WERI-Rb-1 (cell line): ENCODE measurements around the gene MAMDC2.
A peak's percentile ranks its signal among the peaks of the same experiment; 100 is the strongest.

Experiments used
- DNase-seq: peaks from one replicate; pipeline ENCODE4 v3.0.0-alpha.2; 2020
- H3K27ac ChIP-seq: fragments of 250-450 bp; sonication (Bioruptor Pico); 2 replicates; pipeline ENCODE4 v1.5.1; 2020; ENCODE audit warnings: mild to moderate bottlenecking, moderate library complexity
- H3K27me3 ChIP-seq: fragments of 250-450 bp; sonication (Bioruptor Pico); 2 replicates; pipeline ENCODE4 v1.5.1; 2021; ENCODE audit warnings: mild to moderate bottlenecking, low read depth, moderate library complexity; ENCODE audit not compliant: insufficient read depth, severe bottlenecking
- H3K36me3 ChIP-seq: fragments of 250-450 bp; sonication (Bioruptor Pico); 2 replicates; pipeline ENCODE4 v1.5.1; 2020; ENCODE audit warnings: mild to moderate bottlenecking, moderate library complexity
- H3K4me3 ChIP-seq: 2 replicates; pipeline ENCODE4 v1.5.1; 2011; ENCODE audit warnings: low read depth, mild to moderate bottlenecking, control low read depth, low read length
- H3K9me3 ChIP-seq: fragments of 250-450 bp; sonication (Bioruptor Pico); 2 replicates; pipeline ENCODE4 v1.5.1; 2021; ENCODE audit warnings: mild to moderate bottlenecking, moderate library complexity; ENCODE audit not compliant: severe bottlenecking
- TF ChIP-seq, protein P1 (sequence below): IDR thresholded peaks from 2 replicates; pipeline ENCODE4 v1.5.1; 2011; ENCODE audit warnings: low read depth, mild to moderate bottlenecking, control low read depth, inconsistent platforms, low read length

Gene MAMDC2

DNA sequence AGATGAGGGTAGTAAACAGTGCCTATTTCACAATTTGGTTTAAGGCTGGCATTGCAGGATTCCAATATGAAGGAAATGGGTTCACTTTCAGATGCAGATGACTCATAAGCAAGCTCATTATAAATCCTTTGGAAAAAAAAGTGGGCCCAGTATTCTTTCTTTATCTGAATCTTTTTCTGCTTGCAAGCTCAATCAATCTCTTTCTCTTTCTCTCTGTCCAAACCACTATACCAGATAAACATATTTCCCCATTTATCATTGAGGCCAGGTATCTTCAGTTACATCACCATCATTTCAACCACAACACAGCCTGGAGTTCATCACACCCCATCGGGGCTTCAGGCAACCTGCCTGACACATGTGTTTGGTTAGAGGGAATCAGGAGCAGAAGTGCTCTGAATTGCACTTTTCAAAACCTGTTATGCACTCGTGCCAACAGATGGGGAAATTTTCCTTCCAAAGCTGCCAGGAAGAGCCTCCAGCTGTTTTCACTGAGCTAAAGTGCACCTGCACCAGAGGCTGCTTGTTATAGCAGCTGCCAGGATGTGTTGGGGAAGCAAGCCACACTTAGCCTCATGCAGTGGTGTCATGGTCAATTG is 30.0 kb upstream of the MAMDC2 start:
- Histone ChIP-seq H3K27me3 (no peaks in the 10 kb centered on the region), H3K36me3 (no peaks in the 10 kb centered on the region), H3K4me3 (no peak overlapping the region), H3K9me3 (no peaks in the 10 kb centered on the region), H3K27ac (no peak overlapping the region)
- DNase-seq, result no peak
- TF ChIP-seq, protein P1, sequence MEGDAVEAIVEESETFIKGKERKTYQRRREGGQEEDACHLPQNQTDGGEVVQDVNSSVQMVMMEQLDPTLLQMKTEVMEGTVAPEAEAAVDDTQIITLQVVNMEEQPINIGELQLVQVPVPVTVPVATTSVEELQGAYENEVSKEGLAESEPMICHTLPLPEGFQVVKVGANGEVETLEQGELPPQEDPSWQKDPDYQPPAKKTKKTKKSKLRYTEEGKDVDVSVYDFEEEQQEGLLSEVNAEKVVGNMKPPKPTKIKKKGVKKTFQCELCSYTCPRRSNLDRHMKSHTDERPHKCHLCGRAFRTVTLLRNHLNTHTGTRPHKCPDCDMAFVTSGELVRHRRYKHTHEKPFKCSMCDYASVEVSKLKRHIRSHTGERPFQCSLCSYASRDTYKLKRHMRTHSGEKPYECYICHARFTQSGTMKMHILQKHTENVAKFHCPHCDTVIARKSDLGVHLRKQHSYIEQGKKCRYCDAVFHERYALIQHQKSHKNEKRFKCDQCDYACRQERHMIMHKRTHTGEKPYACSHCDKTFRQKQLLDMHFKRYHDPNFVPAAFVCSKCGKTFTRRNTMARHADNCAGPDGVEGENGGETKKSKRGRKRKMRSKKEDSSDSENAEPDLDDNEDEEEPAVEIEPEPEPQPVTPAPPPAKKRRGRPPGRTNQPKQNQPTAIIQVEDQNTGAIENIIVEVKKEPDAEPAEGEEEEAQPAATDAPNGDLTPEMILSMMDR, result no peak

- no peaks in the 10 kb centered on the region for H3K9me3 ChIP-seq
- DNase-seq, result no peak
These were observed 28.5 kb upstream of the MAMDC2 start for GRCh38 chr9:70015099-70015498.

GRCh38 chr9:70020217-70020616 is 23.4 kb upstream of the MAMDC2 start:
- Histone ChIP-seq H3K36me3 (no peaks in the 10 kb centered on the region), H3K9me3 (peaks cover 9% of the 10 kb centered on the region), H3K27ac (peak overlapping the region; percentile 82), H3K27me3 (no peaks in the 10 kb centered on the region), H3K4me3 (no peak overlapping the region)
- DNase-seq, result peak; percentile 85
- TF ChIP-seq, protein P1, result no peak

More at GRCh38 chr9:70015099-70015498, 28.5 kb upstream of the MAMDC2 start:
- no peaks in the 10 kb centered on the region for H3K36me3 ChIP-seq
- no peak overlapping the region for H3K4me3 ChIP-seq
- TF ChIP-seq, protein P1, result no peak
- H3K27ac ChIP-seq, result no peak overlapping the region
- no peaks in the 10 kb centered on the region for H3K27me3 ChIP-seq

- no peaks in the 10 kb centered on the region for H3K36me3 ChIP-seq
- TF ChIP-seq, protein P1, result no peak
- H3K27ac ChIP-seq, result peak overlapping the region; percentile 82
- no peaks in the 10 kb centered on the region for H3K27me3 ChIP-seq
- DNase-seq, result no peak
- no peak overlapping the region for H3K4me3 ChIP-seq
- peaks cover 14% of the 10 kb centered on the region for H3K9me3 ChIP-seq
These were observed 22.6 kb upstream of the MAMDC2 start for GRCh38 chr9:70020991-70021571.

- Histone ChIP-seq H3K27me3 (no peaks in the 10 kb centered on the region), H3K36me3 (no peaks in the 10 kb centered on the region), H3K9me3 (peaks cover 24% of the 10 kb centered on the region), H3K27ac (no peak overlapping the region), H3K4me3 (no peak overlapping the region)
- no peak for DNase-seq
- TF ChIP-seq, protein P1, result no peak
These were observed 15.4 kb upstream of the MAMDC2 start for GRCh38 chr9:70028287-70028686.

DNA sequence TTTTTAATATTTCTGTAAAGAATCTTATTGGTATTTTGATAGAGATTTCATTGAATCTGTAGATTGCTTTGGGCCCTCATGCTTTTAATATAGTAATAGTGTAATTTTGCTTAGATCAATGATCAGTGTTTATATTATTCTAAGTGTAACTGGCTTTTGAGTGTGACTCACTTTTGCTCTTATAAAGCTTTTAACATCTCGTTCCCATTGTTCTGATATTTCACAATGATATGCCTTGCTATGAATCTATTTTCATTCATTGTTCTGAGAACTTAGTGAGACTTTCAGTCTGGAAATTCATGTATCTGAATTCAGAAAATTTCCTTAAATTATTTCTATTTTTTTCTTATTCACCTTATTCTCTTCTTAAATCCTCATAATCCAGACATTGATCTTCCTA is 13.5 kb upstream of the MAMDC2 start:
- Histone ChIP-seq H3K27ac (no peak overlapping the region), H3K9me3 (peaks cover 16% of the 10 kb centered on the region), H3K4me3 (no peak overlapping the region), H3K27me3 (no peaks in the 10 kb centered on the region), H3K36me3 (no peaks in the 10 kb centered on the region)
- TF ChIP-seq, protein P1, result no peak
- no peak for DNase-seq
